ENCODE results near the gene SAMD4A. TPM values are rescaled to one million over a fixed set of nuclear protein-coding genes. Genes with fewer than 3 reads are reported as not detected.

Gene SAMD4A
- total RNA-seq, 2 donors from 2014 or later, result 1.9 to 8.0 TPM

DNA sequence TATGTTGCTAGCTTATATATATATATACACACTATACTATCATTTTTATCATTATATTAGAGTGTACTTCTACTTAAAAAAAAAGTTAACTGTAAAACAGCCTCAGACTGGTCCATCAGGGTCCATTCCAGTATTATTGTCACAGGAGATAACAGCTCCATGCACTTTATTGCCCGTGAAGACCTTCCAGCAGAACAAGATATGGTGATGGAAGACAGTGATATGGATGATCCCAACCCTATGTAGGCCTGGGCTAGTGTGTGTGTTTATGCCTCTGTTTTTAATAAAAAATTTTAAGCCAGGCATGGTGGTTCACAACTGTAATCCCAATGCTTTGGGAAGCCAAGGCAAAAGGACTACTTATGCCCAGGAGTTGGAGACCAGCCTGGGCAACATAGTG is 249.5 kb downstream of the SAMD4A start:
- H3K36me3 ChIP-seq (ENCODE audit: control insufficient read depth, insufficient read depth, low read length), result no peaks in the 10 kb centered on the region
- H3K27me3 ChIP-seq (ENCODE audit: control insufficient read depth, insufficient read depth, low read length, poor library complexity, severe bottlenecking), result peaks cover 13% of the 10 kb centered on the region
- no peak overlapping the region for H3K4me3 ChIP-seq (ENCODE audit: low read length)
- 94 to 100% methylated on average over 1 of the region's 1 CpG for WGBS, 2 experiments (ENCODE audit: insufficient coverage in 1 of 2, insufficient read length in 1 of 2)
- H3K27ac ChIP-seq (ENCODE audit: low read depth, low read length), result no peak overlapping the region
- no peaks in the 10 kb centered on the region for H3K9me3 ChIP-seq (ENCODE audit: control insufficient read depth, low read length)
- H3K4me1 ChIP-seq (ENCODE audit: control insufficient read depth, insufficient read depth, low read length), result no peaks in the 10 kb centered on the region
- Mint-ChIP-seq H3K9me3 (peaks cover 1% of the 10 kb centered on the region), H3K27me3 (ENCODE audit: insufficient read depth) (peaks cover 11% of the 10 kb centered on the region), H3K27ac (no peak overlapping the region), H3K4me3 (no peak overlapping the region), H3K4me1 (peaks cover 11% of the 10 kb centered on the region), H3K36me3 (ENCODE audit: low read depth) (no peaks in the 10 kb centered on the region)
- H3K9ac ChIP-seq (ENCODE audit: extremely low read depth, low read length, poor library complexity, severe bottlenecking), result no peak overlapping the region
- TF ChIP-seq, protein P1, sequence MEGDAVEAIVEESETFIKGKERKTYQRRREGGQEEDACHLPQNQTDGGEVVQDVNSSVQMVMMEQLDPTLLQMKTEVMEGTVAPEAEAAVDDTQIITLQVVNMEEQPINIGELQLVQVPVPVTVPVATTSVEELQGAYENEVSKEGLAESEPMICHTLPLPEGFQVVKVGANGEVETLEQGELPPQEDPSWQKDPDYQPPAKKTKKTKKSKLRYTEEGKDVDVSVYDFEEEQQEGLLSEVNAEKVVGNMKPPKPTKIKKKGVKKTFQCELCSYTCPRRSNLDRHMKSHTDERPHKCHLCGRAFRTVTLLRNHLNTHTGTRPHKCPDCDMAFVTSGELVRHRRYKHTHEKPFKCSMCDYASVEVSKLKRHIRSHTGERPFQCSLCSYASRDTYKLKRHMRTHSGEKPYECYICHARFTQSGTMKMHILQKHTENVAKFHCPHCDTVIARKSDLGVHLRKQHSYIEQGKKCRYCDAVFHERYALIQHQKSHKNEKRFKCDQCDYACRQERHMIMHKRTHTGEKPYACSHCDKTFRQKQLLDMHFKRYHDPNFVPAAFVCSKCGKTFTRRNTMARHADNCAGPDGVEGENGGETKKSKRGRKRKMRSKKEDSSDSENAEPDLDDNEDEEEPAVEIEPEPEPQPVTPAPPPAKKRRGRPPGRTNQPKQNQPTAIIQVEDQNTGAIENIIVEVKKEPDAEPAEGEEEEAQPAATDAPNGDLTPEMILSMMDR (conservative IDR thresholded peaks at IDR 0.05), result no peak
- DNase-seq, result no peak

GRCh38 chr14:54817506-54817905 is 250.6 kb downstream of the SAMD4A start:
- no peak for DNase-seq
- H3K4me3 Mint-ChIP-seq, result no peak overlapping the region

GRCh38 chr14:54818201-54819133 is 251.5 kb downstream of the SAMD4A start:
- no peak for DNase-seq
- WGBS, 2 experiments (ENCODE audit: insufficient coverage in 1 of 2, insufficient read length in 1 of 2), result 84% methylated on average over 8 to 14 of the region's 14 CpGs
- H3K36me3 ChIP-seq (ENCODE audit: control insufficient read depth, insufficient read depth, low read length), result no peaks in the 10 kb centered on the region
- no peaks in the 10 kb centered on the region for H3K4me1 ChIP-seq (ENCODE audit: control insufficient read depth, insufficient read depth, low read length)
- H3K36me3 Mint-ChIP-seq (ENCODE audit: low read depth), result no peaks in the 10 kb centered on the region
- peaks cover 9% of the 10 kb centered on the region for H3K4me1 Mint-ChIP-seq
- H3K27me3 ChIP-seq (ENCODE audit: control insufficient read depth, insufficient read depth, low read length, poor library complexity, severe bottlenecking), result peaks cover under 1% of the 10 kb centered on the region
- H3K9ac ChIP-seq (ENCODE audit: extremely low read depth, low read length, poor library complexity, severe bottlenecking), result no peak overlapping the region
- H3K4me3 ChIP-seq (ENCODE audit: low read length), result no peak overlapping the region
- H3K27ac ChIP-seq (ENCODE audit: low read depth, low read length), result no peak overlapping the region
- H3K27me3 Mint-ChIP-seq (ENCODE audit: insufficient read depth), result peaks cover under 1% of the 10 kb centered on the region
- H3K9me3 ChIP-seq (ENCODE audit: control insufficient read depth, low read length), result peaks cover 6% of the 10 kb centered on the region
- no peak overlapping the region for H3K4me3 Mint-ChIP-seq
- H3K9me3 Mint-ChIP-seq, result peaks cover 1% of the 10 kb centered on the region
- H3K27ac Mint-ChIP-seq, result peak overlapping the region; percentile 57
- TF ChIP-seq, protein P1 (conservative IDR thresholded peaks at IDR 0.05), result no peak

More at GRCh38 chr14:54817506-54817905, 250.6 kb downstream of the SAMD4A start:
- no peak overlapping the region for H3K9ac ChIP-seq (ENCODE audit: extremely low read depth, low read length, poor library complexity, severe bottlenecking)
- Mint-ChIP-seq H3K9me3 (peaks cover 1% of the 10 kb centered on the region), H3K36me3 (ENCODE audit: low read depth) (no peaks in the 10 kb centered on the region), H3K27me3 (ENCODE audit: insufficient read depth) (peaks cover 9% of the 10 kb centered on the region), H3K4me1 (peaks cover 9% of the 10 kb centered on the region), H3K27ac (no peak overlapping the region)
- 100% methylated on average over 5 of the region's 5 CpGs; no CpG with 5 or more reads in 1 of the 2 experiments for WGBS, 2 experiments (ENCODE audit: insufficient coverage in 1 of 2, insufficient read length in 1 of 2)
- no peak overlapping the region for H3K4me3 ChIP-seq (ENCODE audit: low read length)
- peaks cover 8% of the 10 kb centered on the region for H3K27me3 ChIP-seq (ENCODE audit: control insufficient read depth, insufficient read depth, low read length, poor library complexity, severe bottlenecking)
- TF ChIP-seq, protein P1 (conservative IDR thresholded peaks at IDR 0.05), result no peak
- H3K4me1 ChIP-seq (ENCODE audit: control insufficient read depth, insufficient read depth, low read length), result no peaks in the 10 kb centered on the region
- no peak overlapping the region for H3K27ac ChIP-seq (ENCODE audit: low read depth, low read length)
- H3K36me3 ChIP-seq (ENCODE audit: control insufficient read depth, insufficient read depth, low read length), result no peaks in the 10 kb centered on the region
- no peaks in the 10 kb centered on the region for H3K9me3 ChIP-seq (ENCODE audit: control insufficient read depth, low read length)
